H1 (cell line): ENCODE data around the gene BCL6B. TPM values are rescaled to one million over a fixed set of nuclear protein-coding genes. Genes with fewer than 3 reads are reported as not detected.

Experiments used
- CTCF ChIA-PET: fragments of 300-600 bp; sonication (Branson Sonifier 250); formaldehyde crosslinking; loops from one replicate; lab custom pipeline; 2021; ENCODE audit not compliant: partially characterized antibody; lab: Charles Lee
- POLR2A ChIA-PET: fragments of 300-600 bp; sonication (Branson Sonifier 250); formaldehyde crosslinking; loops from one replicate; lab custom pipeline; 2021; ENCODE audit warnings: inconsistent platforms; ENCODE audit not compliant: partially characterized antibody; lab: Charles Lee
- DNase-seq, 2 experiments: peaks; one replicate each; pipeline versions ENCODE4 v3.0.0 to v3.0.0-alpha.2; 2010 to 2022; ENCODE audit warnings: low spot score in 2 of 2, low read depth in 1 of 2, mixed read lengths in 1 of 2
- FAIRE-seq: peaks from 2 replicates; lab custom pipeline; 2011; peaks lifted over from hg19 to GRCh38; lab: Jason Lieb, UNC
- H2AFZ ChIP-seq: 2 replicates; pipeline ENCODE4 v1.8.1; 2012; ENCODE audit warnings: low read length, inconsistent platforms
- H2AK5ac ChIP-seq: 2 replicates; pipeline ENCODE4 v1.6.1; 2013; ENCODE audit warnings: low read depth, low read length
- H2BK120ac ChIP-seq: replicated peaks from 2 replicates; pipeline ENCODE3; 2013; ENCODE audit warnings: low read depth, low read length, inconsistent platforms
- H2BK12ac ChIP-seq: 2 replicates; pipeline ENCODE4 v1.6.1; 2013; ENCODE audit warnings: low read depth, low read length
- H2BK15ac ChIP-seq: 2 replicates; pipeline ENCODE4 v1.6.1; 2013; ENCODE audit warnings: low read length
- H2BK20ac ChIP-seq: 2 replicates; pipeline ENCODE4 v1.6.1; 2013; ENCODE audit warnings: low read length
- H2BK5ac ChIP-seq: 2 replicates; pipeline ENCODE4 v1.6.1; 2013; ENCODE audit warnings: low read depth, low read length
- H3K14ac ChIP-seq: 2 replicates; pipeline ENCODE4 v1.6.1; 2013; ENCODE audit warnings: inconsistent platforms; ENCODE audit not compliant: insufficient read length
- H3K18ac ChIP-seq: 2 replicates; pipeline ENCODE4 v1.6.1; 2013; ENCODE audit warnings: low read length; ENCODE audit errors: extremely low read depth
- H3K23ac ChIP-seq: 2 replicates; pipeline ENCODE4 v1.6.1; 2013; ENCODE audit warnings: inconsistent platforms; ENCODE audit not compliant: insufficient read length
- H3K23me2 ChIP-seq: 2 replicates; pipeline ENCODE4 v1.6.1; 2013; ENCODE audit warnings: low read depth, low read length
- H3K27ac ChIP-seq: 2 replicates; pipeline ENCODE4 v1.6.1; 2011; ENCODE audit warnings: low read depth, low read length, inconsistent platforms
- H3K27me3 ChIP-seq, 4 experiments: replicated peaks in 1 of 4; 1 replicate in 1 of 4; 2 replicates in 3 of 4; pipeline versions ENCODE4 v1.6.1 to v1.8.1; 2011 to 2013; ENCODE audit warnings: low read length in 3 of 4, mild to moderate bottlenecking in 3 of 4, inconsistent platforms in 2 of 4, mixed read lengths in 2 of 4, moderate library complexity in 1 of 4; ENCODE audit not compliant: control insufficient read depth in 3 of 4, insufficient read depth in 3 of 4; ENCODE audit errors: extremely low read depth in 1 of 4
- H3K36me3 ChIP-seq, 4 experiments: 2 replicates each; pipeline versions ENCODE4 v1.6.1 to v1.8.1; 2011 to 2013; ENCODE audit warnings: mild to moderate bottlenecking in 4 of 4, low read length in 3 of 4, moderate library complexity in 2 of 4, control low read depth in 1 of 4, inconsistent platforms in 1 of 4; ENCODE audit not compliant: insufficient read depth in 4 of 4, control insufficient read depth in 2 of 4
- H3K4ac ChIP-seq: replicated peaks from 2 replicates; pipeline ENCODE3; 2013; ENCODE audit warnings: low read length, low read depth, mixed read lengths, inconsistent platforms; ENCODE audit not compliant: insufficient read length
- H3K4me1 ChIP-seq, 4 experiments: replicated peaks in 1 of 4; 1 replicate in 1 of 4; 2 replicates in 3 of 4; pipeline versions ENCODE4 v1.6.1 to v1.8.1; 2011 to 2013; ENCODE audit warnings: low read length in 3 of 4, inconsistent platforms in 2 of 4, mixed read lengths in 1 of 4; ENCODE audit not compliant: insufficient read depth in 4 of 4, control insufficient read depth in 3 of 4
- H3K4me2 ChIP-seq, 2 experiments: 2 replicates each; pipeline versions ENCODE4 v1.6.1 to v1.8.1; 2011 to 2013; ENCODE audit warnings: low read depth in 2 of 2, low read length in 2 of 2, control low read depth in 1 of 2, inconsistent platforms in 1 of 2, mild to moderate bottlenecking in 1 of 2; ENCODE audit not compliant: insufficient read depth in 1 of 2
- H3K4me3 ChIP-seq, 4 experiments: fragments of 200-600, 300-600 bp in 1 of 4; sonication (generic), shearing (Covaris generic), sonication (Bioruptor Twin) in 1 of 4; 2 replicates each; pipeline versions ENCODE4 v1.5.1 to v1.8.1; 2011 to 2016; ENCODE audit warnings: low read length in 4 of 4, low read depth in 3 of 4, control low read depth in 2 of 4, inconsistent platforms in 2 of 4, mild to moderate bottlenecking in 2 of 4, mixed read lengths in 1 of 4, moderate library complexity in 1 of 4; ENCODE audit not compliant: insufficient read depth in 2 of 4; ENCODE audit errors: extremely low read depth in 1 of 4
- H3K56ac ChIP-seq: replicated peaks from 2 replicates; pipeline ENCODE3; 2013; ENCODE audit warnings: low read depth, mild to moderate bottlenecking, mixed read lengths, low read length, inconsistent platforms; ENCODE audit not compliant: insufficient read length
- H3K79me1 ChIP-seq: 2 replicates; pipeline ENCODE4 v1.6.1; 2013; ENCODE audit warnings: low read depth, low read length, control low read depth
- H3K79me2 ChIP-seq, 2 experiments: 2 replicates each; pipeline versions ENCODE4 v1.6.1 to v1.8.1; 2012 to 2013; ENCODE audit warnings: low read length in 2 of 2, mild to moderate bottlenecking in 2 of 2, inconsistent platforms in 1 of 2; ENCODE audit not compliant: insufficient read depth in 2 of 2, control insufficient read depth in 1 of 2
- H3K9ac ChIP-seq, 4 experiments: replicated peaks in 1 of 4; 1 replicate in 1 of 4; 2 replicates in 3 of 4; pipeline versions ENCODE4 v1.6.1 to v1.8.1; 2011 to 2013; ENCODE audit warnings: low read depth in 3 of 4, low read length in 3 of 4, control low read depth in 2 of 4, mild to moderate bottlenecking in 2 of 4, moderate library complexity in 2 of 4, inconsistent platforms in 1 of 4; ENCODE audit errors: extremely low read depth in 1 of 4
- H3K9me3 ChIP-seq, 2 experiments: 2 replicates each; pipeline versions ENCODE4 v1.6.1 to v1.8.1; 2012 to 2013; ENCODE audit warnings: mild to moderate bottlenecking in 2 of 2, moderate library complexity in 2 of 2, control low read depth in 1 of 2, inconsistent platforms in 1 of 2, low read depth in 1 of 2, low read length in 1 of 2, mixed read lengths in 1 of 2; ENCODE audit not compliant: insufficient read depth in 2 of 2
- H4K20me1 ChIP-seq, 2 experiments: replicated peaks in 1 of 2; 2 replicates each; pipeline versions ENCODE3 to v1.8.1; 2011 to 2013; ENCODE audit warnings: inconsistent platforms in 2 of 2, low read length in 2 of 2, mild to moderate bottlenecking in 1 of 2; ENCODE audit not compliant: insufficient read depth in 2 of 2, control insufficient read depth in 1 of 2
- H4K5ac ChIP-seq: 2 replicates; pipeline ENCODE4 v1.6.1; 2013; ENCODE audit warnings: low read length, low read depth, mixed read lengths, inconsistent platforms; ENCODE audit not compliant: insufficient read length
- H4K8ac ChIP-seq: 2 replicates; pipeline ENCODE4 v1.8.0; 2013; ENCODE audit warnings: mild to moderate bottlenecking, moderate library complexity, low read length, inconsistent platforms; ENCODE audit not compliant: insufficient read depth; ENCODE audit errors: extremely low read depth
- H4K91ac ChIP-seq: replicated peaks from 2 replicates; pipeline ENCODE3; 2013; ENCODE audit warnings: low read length, mixed read lengths, inconsistent platforms; ENCODE audit not compliant: insufficient read length
- BRCA1 ChIP-seq: IDR thresholded peaks from 2 replicates; pipeline ENCODE4 v1.6.1; 2012; ENCODE audit warnings: low read depth, low read length, improper control_type of control experiment
- CBX8 ChIP-seq: fragments of 300-800, 300-1000 bp; sonication (generic); IDR thresholded peaks from 2 replicates; pipeline ENCODE4 v1.7.1; 2016; ENCODE audit warnings: low read depth, low read length, borderline replicate concordance
- CHD1 ChIP-seq: IDR thresholded peaks from 2 replicates; pipeline ENCODE4 v1.6.1; 2012; ENCODE audit warnings: low read depth, low read length, improper control_type of control experiment
- CREB1 ChIP-seq: IDR thresholded peaks from 2 replicates; pipeline ENCODE4 v1.6.1; 2012; ENCODE audit warnings: inconsistent platforms
- JUND ChIP-seq: IDR thresholded peaks from 2 replicates; pipeline ENCODE4 v1.6.1; 2011; ENCODE audit warnings: mild to moderate bottlenecking, improper control_type of control experiment, low read length
- KDM5A ChIP-seq: fragments of 200-600 bp; IDR thresholded peaks from 2 replicates; pipeline ENCODE4 v1.7.1; 2012; ENCODE audit warnings: mild to moderate bottlenecking, low read length, inconsistent platforms, mixed read lengths
- NRF1 ChIP-seq: IDR thresholded peaks from 2 replicates; pipeline ENCODE4 v1.6.1; 2011; ENCODE audit warnings: mild to moderate bottlenecking, low read depth, low read length, improper control_type of control experiment
- POU5F1 ChIP-seq: IDR thresholded peaks from 2 replicates; pipeline ENCODE4 v1.6.1; 2011; ENCODE audit warnings: low read depth, mild to moderate bottlenecking, low read length, moderate library complexity
- RXRA ChIP-seq: IDR thresholded peaks from 2 replicates; pipeline ENCODE4 v1.6.1; 2011; ENCODE audit warnings: low read depth, mild to moderate bottlenecking, low read length, moderate library complexity; ENCODE audit not compliant: insufficient read depth
- SIX5 ChIP-seq: IDR thresholded peaks from 2 replicates; pipeline ENCODE4 v1.6.1; 2011; ENCODE audit warnings: mild to moderate bottlenecking, low read depth, low read length
- SP4 ChIP-seq: IDR thresholded peaks from 2 replicates; pipeline ENCODE4 v1.6.1; 2012; ENCODE audit warnings: low read length, inconsistent platforms
- WGBS, 2 experiments: shearing (Covaris generic) in 1 of 2; methylation state at CpG; one replicate each; pipeline versions ENCODE4 v1.1.6 to v1.1.7; 2013 to 2015; ENCODE audit warnings: low lambda C conversion rate in 2 of 2, mixed read lengths in 2 of 2, inconsistent platforms in 1 of 2, low coverage in 1 of 2, missing lambda C conversion rate in 1 of 2; ENCODE audit not compliant: insufficient replicate concordance in 2 of 2, insufficient coverage in 1 of 2, insufficient read length in 1 of 2; ENCODE audit errors: extremely low coverage in 1 of 2, missing lambda C conversion rate in 1 of 2; 5-methylcytosine and 5-hydroxymethylcytosine counted together
- polyA plus RNA-seq, 7 experiments: library from polyadenylated mRNA; depleted of rRNA in 3 of 7; stranded (reverse) in 5 of 7; unstranded in 2 of 7; fragments of >200 nt in 5 of 7; fragments of 200-250 nt in 2 of 7; gene quantifications; 1 replicate in 5 of 7; 2 replicates in 1 of 7; 4 replicates in 1 of 7; pipeline versions ENCODE4 v1.2.1 to v1.2.3, GENCODE V29; 2011 to 2013; ENCODE audit warnings: missing spikeins in 2 of 7, mixed read lengths in 2 of 7
- total RNA-seq: library from RNA; stranded (reverse); fragmentation: NEBNext Ultra II Directional; extraction: Animal tissue kit (Norgen Biotek cat#: 25700); gene quantifications from 2 replicates; pipeline ENCODE4 v1.2.1, GENCODE V29; 2021

Gene BCL6B
- total and polyA plus RNA-seq, 2 of the 8 experiments (the other 6 are each of a cell fraction or from before 2014, with no cell fraction given) = 6.6 to 8.7 TPM

DNA sequence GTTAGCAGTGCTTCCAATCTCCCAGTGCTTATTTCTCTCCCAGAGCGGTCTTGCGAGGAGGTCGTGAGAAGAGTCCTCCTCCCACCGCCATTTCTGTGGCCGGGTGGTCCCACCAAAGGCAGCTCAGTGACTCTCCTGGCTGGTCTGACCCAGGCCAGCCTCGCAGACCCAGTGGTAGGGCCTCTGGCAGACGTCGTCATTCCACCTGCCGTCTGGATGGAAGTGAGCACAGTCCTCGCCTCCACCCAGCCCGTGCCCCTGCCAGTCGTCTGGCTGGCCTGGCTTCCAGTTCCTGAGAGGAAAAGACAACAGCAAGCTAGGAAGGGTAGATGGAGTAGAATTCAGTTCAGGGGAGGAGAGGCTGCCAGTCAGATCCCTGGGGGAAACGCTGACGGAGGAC lies 52.1 kb downstream of the BCL6B start:
- no peaks in the 10 kb centered on the region for H3K79me1 ChIP-seq
- H3K4ac ChIP-seq = no peak overlapping the region
- H3K18ac ChIP-seq = no peak overlapping the region
- H2BK5ac ChIP-seq = no peak overlapping the region
- DNase-seq (no peak), FAIRE-seq (no peak)
- H2BK20ac ChIP-seq = no peak overlapping the region
- H3K36me3 ChIP-seq = no peaks in the 10 kb centered on the region
- H2BK120ac ChIP-seq = no peak overlapping the region
- no peaks in the 10 kb centered on the region for H3K4me1 ChIP-seq
- TF ChIP-seq NRF1 (no peak), RXRA (no peak), BRCA1 (no peak), KDM5A (no peak), JUND (no peak), POU5F1 (no peak), SIX5 (no peak), CHD1 (no peak), SP4 (no peak), CBX8 (no peak), CREB1 (no peak)
- H3K4me3 ChIP-seq = no peak overlapping the region
- no peak overlapping the region for H3K27ac ChIP-seq
- H3K9me3 ChIP-seq = no peaks in the 10 kb centered on the region
- H2BK15ac ChIP-seq = no peak overlapping the region
- no peak overlapping the region for H3K4me2 ChIP-seq
- no peaks in the 10 kb centered on the region for H4K20me1 ChIP-seq
- H2AK5ac ChIP-seq = no peak overlapping the region
- no peak overlapping the region for H4K8ac ChIP-seq
- H3K14ac ChIP-seq = no peak overlapping the region
- no peak overlapping the region for H4K5ac ChIP-seq
- no peak overlapping the region for H3K9ac ChIP-seq
- H3K27me3 ChIP-seq = no peaks in the 10 kb centered on the region
- 90% methylated on average over 14 of the region's 14 CpGs; no CpG with 5 or more reads in 1 of the 2 experiments for WGBS, 2 experiments
- H4K91ac ChIP-seq = no peak overlapping the region
- POLR2A ChIA-PET = no interaction called here
- CTCF ChIA-PET = interaction anchor here (0.9 to 2.5 kb wide), 7 partner anchors 23 to 113 kb away, joined by 3 to 10 read pairs (median 3); no protein-coding TSS in a partner anchor
- no peak overlapping the region for H2BK12ac ChIP-seq
- no peak overlapping the region for H2AFZ ChIP-seq
- no peaks in the 10 kb centered on the region for H3K23me2 ChIP-seq
- H3K56ac ChIP-seq = no peak overlapping the region
- H3K23ac ChIP-seq = no peak overlapping the region
- no peaks in the 10 kb centered on the region for H3K79me2 ChIP-seq
